M059J (cell line): ENCODE data around the gene PFN1. TPM values are rescaled to one million over a fixed set of nuclear protein-coding genes. Genes with fewer than 3 reads are reported as not detected.

ENCODE experiments used
- DNase-seq: peaks from one replicate; pipeline ENCODE4 v3.0.0-alpha.2; 2012; ENCODE audit warnings: low read depth
- total RNA-seq: library from RNA; depleted of rRNA; stranded (reverse); fragments of >200 nt; shearing (Covaris generic); gene quantifications from 2 replicates; pipeline ENCODE4 v1.2.3, GENCODE V29; 2014; rRNA removed

The PFN1 gene
- 1,238 and 1,483 TPM in 2 replicates for total RNA-seq

- DNase-seq, result peak; percentile 82
Observed at GRCh38 chr17:4948166-4948930, at the start of gene PFN1. Gene PFN1 (minus strand): TSS chr17:4948530. CDS start chr17:4948394, 136 bp downstream.

DNA sequence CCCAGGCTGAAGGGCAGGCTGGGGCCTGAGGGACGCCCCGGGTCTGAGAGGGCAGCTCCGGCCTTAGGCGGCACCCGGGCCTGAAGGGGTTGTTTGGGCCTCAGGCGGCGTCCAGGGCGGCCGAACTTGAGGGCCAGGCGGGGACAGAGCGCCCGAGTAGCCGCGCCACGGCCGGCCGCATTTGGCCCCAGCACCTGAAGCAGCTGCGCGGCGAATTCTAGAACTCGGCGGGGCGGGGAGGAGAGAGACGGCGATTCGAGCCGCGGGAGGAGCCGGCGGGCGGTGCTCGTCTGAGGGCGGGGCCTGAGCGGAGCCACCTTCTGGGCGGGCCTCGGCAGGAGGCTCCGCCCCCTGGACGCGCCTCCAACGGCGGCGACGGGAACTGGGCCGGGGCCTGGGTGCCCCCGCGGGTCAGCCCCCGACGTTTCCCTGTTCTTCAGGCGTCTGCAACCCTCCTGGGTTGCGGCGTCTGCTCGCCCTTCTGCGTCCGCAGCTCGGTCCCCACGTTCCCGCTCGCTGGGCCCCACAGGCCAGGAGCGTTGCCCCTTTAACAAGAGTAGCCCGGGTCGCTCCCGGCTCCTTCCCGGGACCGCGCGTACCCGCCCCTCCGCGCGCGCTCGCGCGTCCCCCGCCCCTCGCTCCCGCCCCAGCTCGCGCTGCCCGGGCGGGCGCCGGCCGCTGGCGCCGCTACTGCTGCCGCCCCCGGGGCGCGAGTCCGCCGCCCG is 49.1 kb upstream of the PFN1 start, which contains the start of the genes INCA1 and KIF1C:
TSS of gene INCA1 (minus strand) at position 221 of the 725 bp plus-strand sequence. CDS start 3,085 bp downstream, outside the sequence.
TSS of gene KIF1C (plus strand) at position 649 of the 725 bp plus-strand sequence. CDS start 2,297 bp downstream, outside the sequence.
- peak; percentile 81 for DNase-seq

- DNase-seq, result no peak
Observed at GRCh38 chr17:4994081-4994595, 45.8 kb upstream of the PFN1 start.

DNA sequence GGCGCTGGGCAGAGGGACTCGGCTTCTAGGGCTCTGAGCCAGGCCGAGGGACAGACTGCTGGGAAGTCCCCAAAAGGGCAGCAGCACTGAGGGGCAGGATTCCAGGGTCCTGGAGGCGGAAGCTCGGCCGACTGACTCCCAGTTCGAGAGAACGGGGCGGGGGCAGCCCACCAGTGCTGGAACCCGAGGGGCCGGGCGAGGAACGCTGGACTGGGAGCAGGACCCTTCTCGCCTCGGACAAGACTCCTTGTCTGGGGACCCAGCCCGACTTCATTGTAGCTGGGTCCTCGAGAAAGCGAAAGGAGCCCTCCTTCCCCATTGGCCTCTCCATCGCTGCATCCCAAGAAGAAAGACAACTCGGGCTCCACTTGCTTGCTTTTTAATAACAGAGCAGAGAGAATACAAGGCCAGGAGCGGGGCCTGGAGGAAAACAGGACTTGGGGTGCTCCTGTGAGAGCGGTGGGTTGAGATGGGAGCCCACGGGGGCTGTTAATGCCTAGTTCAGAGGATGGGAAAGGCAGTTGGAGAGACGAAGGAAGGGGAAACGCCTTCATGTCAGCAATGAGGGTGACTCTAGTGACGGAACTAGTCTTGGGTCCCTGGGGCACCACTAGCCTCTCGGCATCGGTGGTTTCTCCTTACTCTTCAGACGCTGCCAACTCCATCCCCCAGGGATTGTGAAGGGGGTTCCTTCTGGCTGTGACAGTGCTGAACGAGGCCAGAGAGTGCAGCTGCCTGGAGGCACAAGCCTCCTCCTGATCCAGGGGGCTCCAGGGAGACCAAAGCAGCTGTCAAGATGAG is 39.6 kb upstream of the PFN1 start:
- no peak for DNase-seq

DNA sequence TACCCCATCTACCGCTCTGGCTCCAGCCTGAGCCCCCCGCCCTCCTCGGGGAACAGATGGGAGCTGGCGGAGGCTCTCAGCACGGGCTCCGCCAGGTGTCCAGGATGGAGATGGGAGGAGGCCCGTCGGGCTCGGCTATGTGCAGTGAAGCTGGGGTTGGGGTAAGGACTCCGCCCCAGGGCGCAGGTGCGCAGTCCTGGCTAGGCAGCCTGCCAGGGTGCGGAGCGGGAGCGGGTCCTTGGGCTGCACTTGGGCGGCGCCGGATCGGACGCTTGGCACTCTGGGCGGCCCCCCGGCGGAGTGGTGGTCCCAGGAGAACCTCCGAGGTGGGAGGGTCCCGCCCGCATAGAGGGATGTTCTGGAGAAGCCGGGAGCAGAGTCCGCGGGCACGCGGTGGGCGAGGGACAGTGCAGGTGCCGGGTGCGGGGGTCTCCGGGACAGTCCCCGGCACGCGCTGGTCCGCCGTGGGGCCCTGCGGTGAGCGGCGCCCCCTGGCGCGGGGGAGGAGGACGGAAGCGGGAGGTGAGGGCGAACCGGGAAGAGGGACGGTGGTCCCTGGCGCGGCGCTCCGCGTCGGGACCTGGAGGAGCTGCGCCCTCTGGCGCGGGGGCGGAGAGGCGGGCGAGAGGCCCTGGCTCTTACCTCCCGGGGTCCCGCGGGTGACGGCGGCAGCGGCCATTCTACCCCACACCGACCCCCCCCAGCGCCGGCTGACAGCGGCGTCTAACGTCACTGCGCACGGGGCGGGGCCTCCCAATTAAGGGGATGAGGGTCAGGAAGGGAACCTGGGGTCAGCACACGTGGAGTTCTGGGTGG is 38.8 kb upstream of the PFN1 start, which contains the start of gene CAMTA2:
TSS of gene CAMTA2 (minus strand) at position 725 of the 816 bp plus-strand sequence. CDS start 1,453 bp downstream, outside the sequence.
- peak; percentile 71 for DNase-seq

- no peak for DNase-seq
Observed at GRCh38 chr17:4986403-4986802, 38.1 kb upstream of the PFN1 start.

GRCh38 chr17:4982305-4982704 is 34.0 kb upstream of the PFN1 start:
- DNase-seq, result no peak

DNA sequence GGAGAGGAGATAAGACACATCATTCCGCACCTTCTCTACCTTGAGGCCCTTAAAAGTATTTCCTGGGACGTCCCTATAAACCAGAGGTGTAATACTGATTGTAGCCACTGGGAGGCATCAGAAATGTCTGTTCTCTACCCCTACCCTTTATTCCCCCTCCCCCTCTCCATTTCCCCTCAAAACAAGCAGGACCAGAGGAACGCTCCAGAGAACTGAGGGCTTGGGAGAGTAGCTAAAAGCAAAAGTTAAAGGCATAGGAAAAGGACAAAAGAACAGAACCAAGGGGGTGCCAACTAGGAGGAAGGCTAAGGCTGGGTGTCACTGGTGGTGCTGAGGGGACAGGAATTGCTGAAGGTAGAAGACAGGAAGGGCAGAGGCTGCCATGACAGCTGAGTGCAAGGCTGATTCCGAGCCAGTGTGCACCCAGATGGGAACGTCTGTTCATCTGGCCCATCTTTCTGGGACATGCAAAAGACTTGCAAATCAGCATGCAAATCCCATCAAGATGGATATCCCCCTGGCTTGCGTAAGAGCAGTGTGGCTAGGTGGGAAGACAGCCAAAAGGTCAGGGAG is 32.4 kb upstream of the PFN1 start:
- peak; percentile 32 for DNase-seq

DNA sequence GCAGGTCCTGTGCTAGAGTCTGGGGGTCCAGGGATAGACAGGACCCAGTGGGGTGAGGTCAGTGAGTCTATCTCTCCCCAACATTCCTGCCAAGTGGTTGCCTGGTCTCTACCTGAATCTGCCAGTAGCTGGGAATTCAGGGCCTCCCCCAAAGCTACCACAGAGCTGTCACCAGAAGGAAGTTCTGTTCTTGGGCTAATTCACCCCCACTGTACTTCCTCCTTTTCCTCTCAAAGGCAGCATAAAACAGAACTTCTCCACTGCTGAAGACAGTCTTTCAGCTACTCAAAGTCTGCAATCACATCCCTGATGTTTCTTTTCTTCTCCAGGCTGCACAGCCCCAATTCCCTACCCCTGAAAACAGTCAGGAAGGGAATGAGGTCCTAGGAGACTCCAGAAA is 30.4 kb upstream of the PFN1 start:
- DNase-seq, result no peak

- no peak for DNase-seq
Observed at GRCh38 chr17:4974115-4974670, 25.9 kb upstream of the PFN1 start.

DNA sequence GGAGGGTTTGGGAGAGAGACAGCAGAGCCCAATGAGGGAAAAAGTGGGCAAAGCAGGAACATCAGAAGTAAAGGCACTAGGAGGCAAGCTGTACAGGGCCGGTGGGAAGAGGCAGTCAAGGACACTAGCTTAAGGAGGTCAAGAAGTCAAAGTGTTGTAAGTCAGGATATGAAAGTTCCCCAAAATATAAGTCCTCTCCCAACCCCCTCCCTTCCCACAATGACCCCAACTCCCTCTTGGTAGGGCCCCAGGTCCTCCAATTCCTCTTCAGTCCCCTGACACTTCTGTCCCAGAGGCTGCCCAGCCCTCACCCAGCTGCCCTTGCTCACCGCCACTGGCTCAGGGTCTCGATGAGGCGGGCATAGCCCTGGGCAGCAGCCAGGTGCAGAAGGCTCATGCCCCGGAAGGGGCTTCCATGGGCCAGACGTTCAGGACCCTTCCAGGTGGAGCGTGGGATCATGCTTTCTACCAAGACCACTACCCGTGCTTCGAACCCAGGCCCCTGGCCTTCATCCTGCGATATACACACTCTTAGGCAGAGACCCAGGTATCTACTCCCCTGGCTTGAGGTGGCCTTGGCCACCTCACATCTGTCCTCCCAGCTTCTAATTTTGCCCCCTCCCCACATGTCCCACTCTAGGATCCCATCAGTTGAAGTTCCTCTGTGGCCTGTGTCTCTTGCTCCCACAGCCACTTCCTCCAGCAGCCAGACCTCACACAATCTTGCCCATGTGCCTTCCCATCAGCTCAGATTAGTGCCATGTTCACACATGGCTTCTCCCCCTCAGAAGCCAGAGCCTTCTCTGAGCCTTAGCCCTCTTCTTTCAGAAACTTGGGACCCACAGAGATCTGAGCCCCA is 25.2 kb upstream of the PFN1 start:
- DNase-seq, result no peak

- no peak for DNase-seq
Observed at GRCh38 chr17:4972752-4973151, 24.4 kb upstream of the PFN1 start.

- DNase-seq, result no peak
Observed at GRCh38 chr17:4972322-4972721, 24.0 kb upstream of the PFN1 start.

DNA sequence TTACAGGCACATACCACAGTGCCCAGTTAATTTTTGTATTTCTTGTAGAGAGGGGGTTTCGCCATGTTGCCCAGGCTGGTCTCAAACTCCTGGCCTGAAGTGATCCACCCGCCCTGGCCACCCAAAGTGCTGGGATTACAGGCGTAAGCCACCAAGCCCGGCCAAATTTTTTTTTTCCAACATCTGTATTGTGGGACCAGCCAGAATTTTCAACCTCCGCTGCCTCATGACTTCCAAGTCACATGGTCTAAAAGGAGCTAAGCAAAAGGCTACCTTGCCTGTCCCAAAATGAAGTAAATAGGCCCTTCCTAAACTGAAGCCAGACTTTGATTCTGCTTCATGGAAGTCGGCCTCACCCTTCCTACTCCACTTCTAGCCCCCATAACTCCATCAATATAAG is 23.5 kb upstream of the PFN1 start:
- no peak for DNase-seq

DNA sequence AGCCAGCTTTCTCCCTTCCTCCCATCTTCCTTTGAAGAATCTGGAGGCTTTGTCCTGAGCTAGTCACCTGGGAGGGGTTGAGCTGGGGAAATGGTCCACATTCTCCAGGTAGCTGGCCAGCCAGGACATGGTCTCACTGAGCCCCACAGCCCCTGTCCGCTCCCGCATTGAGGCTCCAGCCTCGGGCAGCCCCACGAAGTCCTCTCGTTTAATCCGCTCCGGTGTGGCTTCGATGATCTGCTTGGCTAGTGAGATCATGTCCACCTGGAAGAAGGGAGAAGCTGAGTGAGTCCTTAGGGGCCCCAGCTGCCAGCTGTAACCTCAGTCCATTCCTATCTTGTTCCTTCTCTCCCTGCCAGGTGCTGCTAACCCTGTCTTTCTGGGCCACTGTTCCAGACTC is 21.9 kb upstream of the PFN1 start:
- DNase-seq, result no peak

GRCh38 chr17:4969551-4970173 is 21.3 kb upstream of the PFN1 start:
- no peak for DNase-seq

GRCh38 chr17:4969047-4969550 is 20.8 kb upstream of the PFN1 start:
- peak; percentile 85 for DNase-seq

DNA sequence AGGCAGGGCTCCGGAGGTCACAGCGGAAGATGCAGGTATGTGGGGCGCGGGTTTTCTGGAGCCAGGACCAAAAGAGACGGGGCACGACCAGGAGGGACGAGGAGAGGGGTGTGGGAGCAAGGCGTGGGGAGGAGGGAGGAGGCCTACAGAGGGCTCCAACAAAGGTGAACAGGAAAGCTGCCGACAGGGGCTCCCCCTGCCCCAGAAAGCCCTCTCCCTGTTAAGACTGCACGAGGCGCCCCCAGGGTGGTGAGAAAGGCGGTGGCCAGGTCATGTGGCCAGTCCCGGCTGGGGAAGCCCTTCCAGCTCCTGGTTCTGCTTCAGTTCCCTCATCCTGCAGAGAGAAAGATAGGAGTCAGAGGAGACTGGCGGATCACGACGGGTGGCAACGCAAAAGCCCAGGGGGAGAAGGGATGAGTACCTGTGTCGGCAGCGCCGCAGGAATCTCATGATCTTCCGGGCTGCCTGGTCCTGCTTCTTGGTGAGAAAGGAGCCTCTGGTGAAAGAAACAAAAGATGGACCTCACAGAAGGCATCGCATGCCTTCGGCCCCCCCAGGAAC is 20.2 kb upstream of the PFN1 start:
- no peak for DNase-seq
